ENCODE data around the gene TMEM86A.
"Not testable (repeated sequence)": the region's sequence is repeated elsewhere in the genome, so short reads cannot be mapped to it uniquely, and the experiment has no call there.

TMEM86A gene

DNA sequence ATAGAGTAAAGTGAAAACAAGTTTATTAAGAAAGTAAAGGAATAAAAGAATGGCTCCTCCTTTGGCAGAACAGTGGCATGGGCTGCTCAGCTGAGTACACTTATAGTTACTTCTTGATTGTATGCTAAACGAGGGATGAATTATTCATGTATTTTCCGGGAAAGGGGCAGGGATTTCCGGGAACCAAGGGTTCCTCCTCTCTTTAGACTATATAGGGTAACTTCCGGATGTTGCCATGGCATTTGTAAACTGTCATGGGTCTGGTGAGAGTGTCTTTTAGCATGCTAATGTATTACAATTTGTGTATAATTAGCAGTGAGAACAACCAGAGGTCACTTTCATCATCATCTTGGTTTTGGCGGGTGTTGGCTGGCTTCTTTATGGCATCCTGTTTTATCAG lies 40.9 kb upstream of the TMEM86A start:
- TF ChIP-seq EZH2phosphoT487 (conservative IDR thresholded peaks at IDR 0.05; ENCODE audit: low read length): no peak
- Histone ChIP-seq H3K36me3 (ENCODE audit: low read length) (no peaks in the 10 kb centered on the region), H3K9ac (ENCODE audit: low read length) (no peak overlapping the region), H4K20me1 (ENCODE audit: low read depth, low read length) (no peaks in the 10 kb centered on the region), H3K9me2 (replicated peaks; ENCODE audit: insufficient read depth, low read length) (no peaks in the 10 kb centered on the region), H3K79me2 (ENCODE audit: insufficient read depth, low read length) (no peaks in the 10 kb centered on the region), H3K27me3 (ENCODE audit: low read length) (no peaks in the 10 kb centered on the region), H3K4me3 (ENCODE audit: insufficient read depth, low read length, poor library complexity, severe bottlenecking) (no peak overlapping the region), H2AFZ (ENCODE audit: low read depth, low read length, severe bottlenecking) (no peak overlapping the region), H3K27ac (ENCODE audit: low read depth, low read length) (no peak overlapping the region), H3K4me2 (ENCODE audit: low read depth, low read length, poor library complexity, severe bottlenecking) (no peak overlapping the region), H3K9me3 (ENCODE audit: insufficient read depth, low read length) (no peaks in the 10 kb centered on the region), H3F3A (ENCODE audit: insufficient read depth) (no peaks in the 10 kb centered on the region)

DNA sequence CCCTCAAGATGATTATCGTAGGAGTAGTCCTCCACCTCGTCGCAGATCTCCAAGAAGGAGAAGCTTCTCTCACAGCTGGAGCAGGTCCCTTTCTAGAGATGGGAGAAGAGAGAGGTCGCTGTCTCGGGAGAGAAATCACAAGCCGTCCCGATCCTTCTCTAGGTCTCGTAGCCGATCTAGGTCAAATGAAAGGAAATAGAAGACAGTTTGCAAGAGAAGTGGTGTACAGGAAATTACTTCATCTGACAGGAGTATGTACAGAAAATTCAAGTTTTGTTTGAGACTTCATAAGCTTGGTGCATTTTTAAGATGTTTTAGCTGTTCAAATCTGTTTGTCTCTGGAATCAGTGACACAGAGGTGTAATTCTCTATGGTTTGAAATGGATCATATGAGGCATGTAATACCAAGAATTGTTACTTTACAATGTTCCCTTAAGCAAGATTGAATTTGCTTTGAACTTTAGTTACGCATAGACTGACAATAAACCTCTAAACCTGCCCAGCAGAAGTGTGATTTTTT lies 33.2 kb upstream of the TMEM86A start:
- H3K27me3 ChIP-seq (ENCODE audit: low read length); H2AFZ ChIP-seq (ENCODE audit: low read depth, low read length, severe bottlenecking); H3K9ac ChIP-seq (ENCODE audit: low read length); H3K4me3 ChIP-seq (ENCODE audit: insufficient read depth, low read length, poor library complexity, severe bottlenecking); H3F3A ChIP-seq (ENCODE audit: insufficient read depth); H3K79me2 ChIP-seq (ENCODE audit: insufficient read depth, low read length); H3K4me2 ChIP-seq (ENCODE audit: low read depth, low read length, poor library complexity, severe bottlenecking); H3K9me3 ChIP-seq (ENCODE audit: insufficient read depth, low read length); H3K27ac ChIP-seq (ENCODE audit: low read depth, low read length); H4K20me1 ChIP-seq (ENCODE audit: low read depth, low read length); H3K9me2 ChIP-seq (replicated peaks; ENCODE audit: insufficient read depth, low read length); H3K36me3 ChIP-seq (ENCODE audit: low read length): not testable (repeated sequence)

DNA sequence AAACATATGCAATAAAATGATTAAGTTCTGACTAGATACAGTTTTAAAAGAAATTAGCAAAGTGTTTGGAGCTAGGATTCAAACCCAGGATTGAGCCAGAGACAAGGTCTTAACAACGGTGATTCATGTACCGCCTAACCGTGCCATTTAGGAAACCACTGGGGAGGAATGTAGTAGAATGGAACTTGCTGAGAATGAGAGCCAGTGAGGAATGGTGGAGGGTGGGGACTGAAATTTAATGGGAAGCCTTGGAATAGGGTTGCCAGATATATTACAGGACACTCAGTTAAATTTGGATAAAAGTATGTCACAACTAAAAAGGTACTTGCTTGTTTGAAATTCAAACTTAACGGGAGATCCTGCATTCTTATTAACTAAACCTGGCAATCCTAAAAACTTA lies 30.4 kb upstream of the TMEM86A start:
- Histone ChIP-seq H2AFZ (ENCODE audit: low read depth, low read length, severe bottlenecking) (no peak overlapping the region), H3K4me3 (ENCODE audit: insufficient read depth, low read length, poor library complexity, severe bottlenecking) (no peak overlapping the region), H3K79me2 (ENCODE audit: insufficient read depth, low read length) (no peaks in the 10 kb centered on the region), H3K9ac (ENCODE audit: low read length) (no peak overlapping the region), H3K9me2 (replicated peaks; ENCODE audit: insufficient read depth, low read length) (no peaks in the 10 kb centered on the region), H3K9me3 (ENCODE audit: insufficient read depth, low read length) (no peaks in the 10 kb centered on the region), H3K36me3 (ENCODE audit: low read length) (no peaks in the 10 kb centered on the region), H3F3A (ENCODE audit: insufficient read depth) (no peaks in the 10 kb centered on the region), H3K27ac (ENCODE audit: low read depth, low read length) (no peak overlapping the region), H4K20me1 (ENCODE audit: low read depth, low read length) (no peaks in the 10 kb centered on the region), H3K27me3 (ENCODE audit: low read length) (no peaks in the 10 kb centered on the region), H3K4me2 (ENCODE audit: low read depth, low read length, poor library complexity, severe bottlenecking) (no peak overlapping the region)
- TF ChIP-seq, protein P1, sequence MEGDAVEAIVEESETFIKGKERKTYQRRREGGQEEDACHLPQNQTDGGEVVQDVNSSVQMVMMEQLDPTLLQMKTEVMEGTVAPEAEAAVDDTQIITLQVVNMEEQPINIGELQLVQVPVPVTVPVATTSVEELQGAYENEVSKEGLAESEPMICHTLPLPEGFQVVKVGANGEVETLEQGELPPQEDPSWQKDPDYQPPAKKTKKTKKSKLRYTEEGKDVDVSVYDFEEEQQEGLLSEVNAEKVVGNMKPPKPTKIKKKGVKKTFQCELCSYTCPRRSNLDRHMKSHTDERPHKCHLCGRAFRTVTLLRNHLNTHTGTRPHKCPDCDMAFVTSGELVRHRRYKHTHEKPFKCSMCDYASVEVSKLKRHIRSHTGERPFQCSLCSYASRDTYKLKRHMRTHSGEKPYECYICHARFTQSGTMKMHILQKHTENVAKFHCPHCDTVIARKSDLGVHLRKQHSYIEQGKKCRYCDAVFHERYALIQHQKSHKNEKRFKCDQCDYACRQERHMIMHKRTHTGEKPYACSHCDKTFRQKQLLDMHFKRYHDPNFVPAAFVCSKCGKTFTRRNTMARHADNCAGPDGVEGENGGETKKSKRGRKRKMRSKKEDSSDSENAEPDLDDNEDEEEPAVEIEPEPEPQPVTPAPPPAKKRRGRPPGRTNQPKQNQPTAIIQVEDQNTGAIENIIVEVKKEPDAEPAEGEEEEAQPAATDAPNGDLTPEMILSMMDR (IDR thresholded peaks at IDR 0.05; ENCODE audit: insufficient read depth, low read length, poor library complexity, severe bottlenecking): no peak
- TF ChIP-seq EZH2phosphoT487 (conservative IDR thresholded peaks at IDR 0.05; ENCODE audit: low read length): no peak

DNA sequence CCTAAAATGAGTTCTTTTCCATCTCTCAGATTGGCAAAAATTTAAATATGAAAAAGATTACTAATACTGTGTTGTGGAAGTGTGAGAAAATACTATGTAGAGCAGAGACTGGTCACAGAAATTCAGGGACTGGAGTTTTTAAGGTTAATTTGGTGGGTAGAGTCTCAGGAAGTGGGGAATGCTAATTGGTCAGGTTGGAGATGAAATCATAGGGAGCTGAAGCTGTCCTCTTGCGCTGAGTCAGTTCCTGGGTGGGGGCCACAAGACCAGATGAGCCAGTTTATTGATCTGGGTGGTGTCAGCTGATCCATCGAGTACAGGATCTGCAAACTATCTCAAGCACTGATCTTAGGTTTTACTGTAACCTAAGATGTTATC lies 29.4 kb upstream of the TMEM86A start:
- H3K36me3 ChIP-seq (ENCODE audit: low read length): no peaks in the 10 kb centered on the region
- H3K27me3 ChIP-seq (ENCODE audit: low read length): no peaks in the 10 kb centered on the region
- TF ChIP-seq, protein P1 (IDR thresholded peaks at IDR 0.05; ENCODE audit: insufficient read depth, low read length, poor library complexity, severe bottlenecking): no peak
- TF ChIP-seq EZH2phosphoT487 (conservative IDR thresholded peaks at IDR 0.05; ENCODE audit: low read length): no peak
- no peak overlapping the region for H2AFZ ChIP-seq (ENCODE audit: low read depth, low read length, severe bottlenecking)
- no peaks in the 10 kb centered on the region for H3K79me2 ChIP-seq (ENCODE audit: insufficient read depth, low read length)
- no peak overlapping the region for H3K27ac ChIP-seq (ENCODE audit: low read depth, low read length)
- H3K4me2 ChIP-seq (ENCODE audit: low read depth, low read length, poor library complexity, severe bottlenecking): no peak overlapping the region
- no peaks in the 10 kb centered on the region for H4K20me1 ChIP-seq (ENCODE audit: low read depth, low read length)
- no peaks in the 10 kb centered on the region for H3F3A ChIP-seq (ENCODE audit: insufficient read depth)
- no peak overlapping the region for H3K9ac ChIP-seq (ENCODE audit: low read length)
- H3K9me2 ChIP-seq (replicated peaks; ENCODE audit: insufficient read depth, low read length): no peaks in the 10 kb centered on the region
- H3K9me3 ChIP-seq (ENCODE audit: insufficient read depth, low read length): no peaks in the 10 kb centered on the region
- H3K4me3 ChIP-seq (ENCODE audit: insufficient read depth, low read length, poor library complexity, severe bottlenecking): no peak overlapping the region
